ENCODE results near the gene SYNE1.

Gene SYNE1

GRCh38 chr6:152416652-152417051 is 220.5 kb downstream of the SYNE1 start:
- DNase-seq, result no peak

GRCh38 chr6:152404936-152405595 is 232.1 kb downstream of the SYNE1 start:
- no peak for DNase-seq

GRCh38 chr6:152404086-152404857 is 232.9 kb downstream of the SYNE1 start:
- DNase-seq, result no peak

GRCh38 chr6:152402791-152403190 is 234.4 kb downstream of the SYNE1 start:
- no peak for DNase-seq

- no peak for DNase-seq
Observed at GRCh38 chr6:152401978-152402377, 235.2 kb downstream of the SYNE1 start.

- DNase-seq, result no peak
Observed at GRCh38 chr6:152399399-152399798, 237.8 kb downstream of the SYNE1 start.

GRCh38 chr6:152398993-152399392 is 238.2 kb downstream of the SYNE1 start:
- DNase-seq, result no peak

GRCh38 chr6:152398316-152398715 is 238.8 kb downstream of the SYNE1 start:
- no peak for DNase-seq

GRCh38 chr6:152394303-152394702 is 242.9 kb downstream of the SYNE1 start:
- DNase-seq, result no peak

GRCh38 chr6:152391179-152391880 is 245.8 kb downstream of the SYNE1 start:
- no peak for DNase-seq

GRCh38 chr6:152387091-152387490 is 250.1 kb downstream of the SYNE1 start:
- no peak for DNase-seq

GRCh38 chr6:152386131-152386530 is 251.0 kb downstream of the SYNE1 start:
- DNase-seq, result no peak

GRCh38 chr6:152380993-152381898 is 255.9 kb downstream of the SYNE1 start:
- DNase-seq, result no peak

GRCh38 chr6:152380351-152380767 is 256.8 kb downstream of the SYNE1 start:
- DNase-seq, result no peak

- no peak for DNase-seq
Observed at GRCh38 chr6:152379423-152379822, 257.7 kb downstream of the SYNE1 start.

GRCh38 chr6:152378169-152378568 is 259.0 kb downstream of the SYNE1 start:
- no peak for DNase-seq

GRCh38 chr6:152375197-152375596 is 262.0 kb downstream of the SYNE1 start:
- DNase-seq, result no peak

GRCh38 chr6:152372945-152373344 is 264.2 kb downstream of the SYNE1 start:
- no peak for DNase-seq

- DNase-seq, result no peak
Observed at GRCh38 chr6:152371775-152372174, 265.4 kb downstream of the SYNE1 start.

- no peak for DNase-seq
Observed at GRCh38 chr6:152368751-152369624, 268.2 kb downstream of the SYNE1 start.

GRCh38 chr6:152364866-152365265 is 272.3 kb downstream of the SYNE1 start:
- no peak for DNase-seq

GRCh38 chr6:152360034-152360433 is 277.1 kb downstream of the SYNE1 start:
- DNase-seq, result no peak
